Keratinocyte (primary cell): ENCODE measurements around the gene TSPEAR. TPM values are rescaled to one million over a fixed set of nuclear protein-coding genes. Genes with fewer than 3 reads are reported as not detected.

ENCODE experiments used
- DNase-seq: peaks from one replicate; pipeline ENCODE4 v3.0.0-alpha.2; 2011; ENCODE audit warnings: low read depth, missing footprints, low spot score
- FAIRE-seq: peaks from 2 replicates; lab custom pipeline; 2011; peaks lifted over from hg19 to GRCh38; lab: Jason Lieb, UNC
- H2AFZ ChIP-seq: 2 replicates; pipeline ENCODE4 v1.6.0; 2012; ENCODE audit warnings: low read length, control low read depth, inconsistent platforms; ENCODE audit not compliant: control insufficient read depth
- H3K27ac ChIP-seq: 2 replicates; pipeline ENCODE4 v1.5.1; 2011; ENCODE audit warnings: low read length; ENCODE audit not compliant: control insufficient read depth, insufficient read depth
- H3K27me3 ChIP-seq: 3 replicates; pipeline ENCODE4 v1.6.0; 2011; ENCODE audit warnings: low read length; ENCODE audit not compliant: control insufficient read depth, insufficient read depth; ENCODE audit errors: extremely low read depth
- H3K36me3 ChIP-seq, 2 experiments: 2 replicates in 1 of 2; 3 replicates in 1 of 2; pipeline ENCODE4 v1.5.1; 2011; ENCODE audit warnings: low read length in 2 of 2, mild to moderate bottlenecking in 1 of 2; ENCODE audit not compliant: control insufficient read depth in 2 of 2, insufficient read depth in 2 of 2; ENCODE audit errors: extremely low read depth in 1 of 2
- H3K4me1 ChIP-seq: 3 replicates; pipeline ENCODE4 v1.5.1; 2011; ENCODE audit warnings: low read length; ENCODE audit not compliant: control insufficient read depth, insufficient read depth; ENCODE audit errors: extremely low read depth
- H3K4me2 ChIP-seq: 3 replicates; pipeline ENCODE4 v1.6.0; 2011; ENCODE audit warnings: low read depth, low read length; ENCODE audit not compliant: control insufficient read depth, insufficient read depth; ENCODE audit errors: extremely low read depth
- H3K4me3 ChIP-seq, 3 experiments: fragments of 200-600 bp in 1 of 3; sonication (generic) in 1 of 3; 2 replicates in 2 of 3; 3 replicates in 1 of 3; pipeline ENCODE4 v1.5.1; 2011 to 2016; ENCODE audit warnings: low read length in 3 of 3, mild to moderate bottlenecking in 3 of 3, control low read depth in 2 of 3, inconsistent platforms in 1 of 3, low read depth in 1 of 3, mixed read lengths in 1 of 3, mixed run types in 1 of 3, moderate library complexity in 1 of 3; ENCODE audit not compliant: control insufficient read depth in 2 of 3, insufficient read depth in 2 of 3; ENCODE audit errors: extremely low read depth in 1 of 3
- H3K79me2 ChIP-seq: 2 replicates; pipeline ENCODE4 v1.6.0; 2012; ENCODE audit warnings: low read length; ENCODE audit not compliant: control insufficient read depth, insufficient read depth
- H3K9ac ChIP-seq: 3 replicates; pipeline ENCODE4 v1.6.0; 2011; ENCODE audit warnings: low read length; ENCODE audit not compliant: control insufficient read depth, insufficient read depth; ENCODE audit errors: extremely low read depth
- H3K9me1 ChIP-seq: 3 replicates; pipeline ENCODE4 v1.6.0; 2011; ENCODE audit warnings: low read length; ENCODE audit not compliant: control insufficient read depth, insufficient read depth; ENCODE audit errors: extremely low read depth
- H3K9me3 ChIP-seq: 2 replicates; pipeline ENCODE4 v1.5.1; 2012; ENCODE audit warnings: low read depth, low read length; ENCODE audit not compliant: control insufficient read depth
- H4K20me1 ChIP-seq: 3 replicates; pipeline ENCODE4 v1.6.0; 2011; ENCODE audit warnings: low read length; ENCODE audit not compliant: control insufficient read depth, insufficient read depth; ENCODE audit errors: extremely low read depth
- CTCF ChIP-seq, 3 experiments: IDR thresholded peaks in 1 of 3; conservative IDR thresholded peaks in 1 of 3; optimal IDR thresholded peaks in 1 of 3; 2 replicates in 2 of 3; 3 replicates in 1 of 3; pipeline versions ENCODE3 to v1.5.1; 2011; ENCODE audit warnings: low read length in 3 of 3, mild to moderate bottlenecking in 3 of 3, moderate library complexity in 2 of 3, control low read depth in 1 of 3, inconsistent platforms in 1 of 3; ENCODE audit not compliant: insufficient read depth in 2 of 3; ENCODE audit errors: extremely low read depth in 1 of 3
- EZH2 ChIP-seq: IDR thresholded peaks from one replicate; pipeline ENCODE4 v1.6.1; 2012; ENCODE audit warnings: inconsistent platforms, mild to moderate bottlenecking, low read length, moderate library complexity
- dilution Hi-C: fragments of 300-500 bp; cut with MboI; formaldehyde crosslinking; loops from one replicate; pipeline ENCODE4 v1.7.0; 2020; ENCODE audit warnings: low sequenced_read_pairs; ENCODE audit not compliant: extremely low pct_ligation_motif_present
- polyA plus RNA-seq, 5 experiments: library from polyadenylated mRNA; depleted of rRNA in 3 of 5; stranded (reverse) in 3 of 5; stranded (forward) in 1 of 5; unstranded in 1 of 5; fragments of >200 nt; gene quantifications; 1 replicate in 1 of 5; 2 replicates in 3 of 5; 3 replicates in 1 of 5; pipeline versions ENCODE4 v1.2.1 to v1.2.3, GENCODE V29; 2011 to 2012; ENCODE audit warnings: missing spikeins in 2 of 5, low read depth in 1 of 5, low replicate concordance in 1 of 5

The TSPEAR gene
- polyA plus RNA-seq, 1 donor (not counting 4 experiments of a cell fraction or from before 2014, with no cell fraction given): 0.12 TPM

DNA sequence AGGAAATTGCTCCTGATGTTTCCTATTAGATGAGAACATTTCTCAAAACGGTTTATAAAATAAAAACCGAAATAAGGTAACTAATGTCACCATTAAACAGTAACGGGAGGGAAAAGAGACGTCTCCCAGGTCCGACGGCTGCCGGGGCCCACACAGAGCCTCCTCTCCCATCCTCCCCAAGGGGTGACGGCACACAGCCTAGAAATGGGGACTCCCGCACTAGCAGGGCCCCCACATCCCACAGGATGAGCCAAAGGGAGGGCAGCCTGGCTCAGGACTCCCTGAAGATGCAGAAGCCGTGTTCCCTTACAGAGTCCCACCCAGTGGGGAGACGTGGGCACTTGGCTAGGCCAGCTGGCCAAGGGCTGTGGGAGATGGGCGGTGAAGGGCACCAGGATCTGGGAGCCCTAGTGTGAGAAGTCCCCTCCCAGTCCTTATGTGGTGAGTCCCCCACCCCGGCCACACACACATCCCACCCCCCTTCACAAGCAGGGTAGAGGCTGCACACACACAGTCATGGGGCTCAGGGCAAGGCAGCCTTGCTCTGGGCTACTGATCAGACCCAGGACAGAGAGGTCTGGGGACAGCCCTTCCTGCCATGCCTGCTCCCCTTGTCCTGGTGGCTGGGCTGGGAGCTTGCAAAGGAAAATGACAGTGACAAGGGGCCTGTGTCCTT, 156.0 kb downstream of the TSPEAR start:
- no peak for FAIRE-seq
- dilution Hi-C loops: no loop called here

GRCh38 chr21:44552681-44553080, 158.7 kb downstream of the TSPEAR start:
- Histone ChIP-seq H3K79me2 (no peaks in the 10 kb centered on the region), H3K9me3 (no peaks in the 10 kb centered on the region), H3K4me2 (no peak overlapping the region), H3K9me1 (no peaks in the 10 kb centered on the region), H3K27me3 (peaks cover 4% of the 10 kb centered on the region), H3K9ac (no peak overlapping the region), H4K20me1 (no peaks in the 10 kb centered on the region), H3K4me3 (no peak overlapping the region), H2AFZ (no peak overlapping the region), H3K4me1 (peaks cover 22% of the 10 kb centered on the region), H3K27ac (no peak overlapping the region), H3K36me3 (no peaks in the 10 kb centered on the region)
- TF ChIP-seq EZH2 (no peak), CTCF (optimal IDR thresholded peaks at IDR 0.05 in 1 of 3, IDR thresholded peaks at IDR 0.05 in 1 of 3, conservative IDR thresholded peaks at IDR 0.05 in 1 of 3; ENCODE audit: extremely low read depth in 1 of 3, insufficient read depth in 2 of 3, low read length in 3 of 3) (no peak)
- FAIRE-seq (no peak), DNase-seq (no peak)
- dilution Hi-C loops: no loop called here

More for the DNA sequence above, 156.0 kb downstream of the TSPEAR start:
- Histone ChIP-seq H3K36me3 (no peaks in the 10 kb centered on the region), H3K9me1 (no peaks in the 10 kb centered on the region), H4K20me1 (no peaks in the 10 kb centered on the region), H3K9me3 (no peaks in the 10 kb centered on the region), H3K79me2 (no peaks in the 10 kb centered on the region), H3K27ac (no peak overlapping the region), H3K4me3 (no peak overlapping the region), H3K9ac (no peak overlapping the region), H2AFZ (no peak overlapping the region), H3K27me3 (peaks cover 7% of the 10 kb centered on the region), H3K4me2 (no peak overlapping the region), H3K4me1 (peaks cover 6% of the 10 kb centered on the region)
- no peak for DNase-seq
- no peak for TF ChIP-seq CTCF (optimal IDR thresholded peaks at IDR 0.05 in 1 of 3, IDR thresholded peaks at IDR 0.05 in 1 of 3, conservative IDR thresholded peaks at IDR 0.05 in 1 of 3; ENCODE audit: extremely low read depth in 1 of 3, insufficient read depth in 2 of 3, low read length in 3 of 3)
- TF ChIP-seq EZH2: no peak
